Measurements from ENCODE around the gene CYP27B1.

GRCh38 chr12:57802607-57803006 is 35.7 kb upstream of the CYP27B1 start:
- TF ChIP-seq CTCF (IDR thresholded peaks at IDR 0.05; ENCODE audit: low read depth, low read length) (no peak), POLR2A (IDR thresholded peaks at IDR 0.05; ENCODE audit: extremely low read depth, insufficient read length) (no peak), MYC (IDR thresholded peaks at IDR 0.05; ENCODE audit: low read depth, low read length) (no peak)
- TF ChIP-seq, protein P1, sequence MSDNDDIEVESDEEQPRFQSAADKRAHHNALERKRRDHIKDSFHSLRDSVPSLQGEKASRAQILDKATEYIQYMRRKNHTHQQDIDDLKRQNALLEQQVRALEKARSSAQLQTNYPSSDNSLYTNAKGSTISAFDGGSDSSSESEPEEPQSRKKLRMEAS (IDR thresholded peaks at IDR 0.05; ENCODE audit: low read depth, low read length) = no peak
